ENCODE results near the gene CHURC1. TPM values are rescaled to one million over a fixed set of nuclear protein-coding genes. Genes with fewer than 3 reads are reported as not detected.

Gene CHURC1
- total RNA-seq, 1 donor from 2014 or later = 44.2 TPM

GRCh38 chr14:64937821-64938193, 23.6 kb downstream of the CHURC1 start:
- DNase-seq (ENCODE audit: extremely low read depth, low read depth, low spot score) = no peak

DNA sequence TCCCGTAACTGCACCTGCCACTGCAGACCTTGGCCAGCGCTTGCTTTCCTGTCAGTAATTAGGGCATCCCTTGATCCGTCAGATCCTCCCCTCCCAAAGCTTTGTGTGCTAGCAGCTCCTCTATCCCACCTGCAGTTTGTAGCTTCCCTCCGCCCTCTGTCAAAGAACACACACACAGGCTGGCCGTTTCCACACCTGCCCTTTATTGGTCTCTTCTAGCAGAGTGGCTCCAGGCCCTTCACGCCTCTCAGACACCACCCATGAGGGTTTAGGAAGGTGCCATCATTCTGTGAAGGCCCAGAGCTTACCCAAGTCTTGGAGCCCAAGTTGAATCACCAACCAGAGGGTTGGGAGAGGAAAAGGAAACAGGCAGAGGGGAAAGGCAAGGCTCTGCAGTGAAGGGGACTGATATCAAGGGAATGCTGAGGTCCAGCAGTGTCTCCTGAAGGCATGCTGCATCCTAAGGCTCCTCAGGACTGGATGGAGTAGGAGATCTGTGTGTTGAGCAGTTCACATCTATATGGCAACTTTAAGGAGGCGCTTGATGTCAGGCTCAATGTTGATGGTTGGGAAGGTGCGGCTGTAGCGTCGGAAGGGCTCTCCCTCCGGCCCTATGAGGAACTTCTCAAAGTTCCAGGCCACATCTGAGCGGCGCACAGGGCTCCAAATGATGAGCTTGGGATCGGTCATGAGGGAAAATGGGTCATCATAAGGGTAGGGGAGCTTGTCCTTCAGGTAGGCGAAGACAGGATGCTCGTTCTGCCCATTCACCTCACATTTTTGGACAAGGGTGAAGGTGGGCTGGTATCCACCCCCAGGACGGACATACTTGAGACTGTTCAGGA, 24.9 kb downstream of the CHURC1 start:
- DNase-seq (ENCODE audit: extremely low read depth, low read depth, low spot score) = no peak

GRCh38 chr14:64939817-64940190, 25.5 kb downstream of the CHURC1 start:
- no peak for DNase-seq (ENCODE audit: extremely low read depth, low read depth, low spot score)

DNA sequence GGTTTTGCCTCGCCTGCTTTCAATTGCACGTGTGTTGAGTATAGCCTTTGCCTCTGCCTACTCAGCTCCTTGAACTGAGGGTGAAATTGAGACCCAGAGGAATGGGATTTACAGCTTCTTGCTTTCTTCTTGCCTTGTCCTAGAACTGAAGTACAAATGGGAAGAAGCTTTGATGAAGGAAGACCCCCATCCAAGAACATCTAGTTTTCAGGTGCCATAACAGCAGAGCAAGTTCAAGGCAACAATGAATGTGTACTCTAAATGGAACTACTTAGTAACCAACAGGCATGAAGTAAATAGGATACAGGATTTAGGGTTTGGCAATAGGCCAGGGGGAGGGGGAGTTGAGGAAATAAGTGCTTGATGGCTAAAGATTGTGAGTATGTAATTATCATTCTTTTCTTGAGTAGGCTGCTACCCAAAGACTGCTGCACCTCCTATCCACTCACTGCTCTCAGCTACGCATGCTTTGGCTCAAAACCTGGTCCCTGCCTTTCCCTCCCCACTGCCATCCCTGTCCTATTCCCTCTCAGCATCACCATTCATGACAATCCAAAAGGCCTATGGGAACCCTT, 26.2 kb downstream of the CHURC1 start:
- DNase-seq (ENCODE audit: extremely low read depth, low read depth, low spot score) = no peak

- no peak for DNase-seq (ENCODE audit: extremely low read depth, low read depth, low spot score)
These were observed 28.4 kb downstream of the CHURC1 start, which contains the start of gene GPX2 for GRCh38 chr14:64942531-64943111. TSS of gene GPX2 (minus strand) at chr14:64942745. CDS start at chr14:64942726, 19 bp downstream.

GRCh38 chr14:64943556-64943955, 29.3 kb downstream of the CHURC1 start:
- no peak for DNase-seq (ENCODE audit: extremely low read depth, low read depth, low spot score)

DNA sequence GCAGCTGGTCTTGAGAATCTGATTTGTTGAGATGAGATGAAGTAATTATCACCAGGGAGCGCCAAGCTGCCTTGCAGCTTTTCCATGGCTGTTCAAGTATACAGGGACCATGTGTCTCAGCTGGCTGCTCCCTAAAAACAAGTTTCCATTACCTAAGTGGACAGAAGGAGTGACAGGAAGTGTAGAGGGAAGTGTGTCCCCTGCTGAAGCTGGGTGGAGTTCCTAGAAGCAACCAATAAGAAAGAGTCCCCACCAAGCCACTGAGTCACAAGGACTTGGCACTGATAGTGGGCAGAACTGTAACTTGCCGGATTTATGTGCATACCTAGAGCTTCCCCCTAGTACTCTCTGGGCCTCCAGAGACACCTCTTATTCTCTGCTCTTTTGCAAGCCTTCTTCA, 29.8 kb downstream of the CHURC1 start:
- no peak for DNase-seq (ENCODE audit: extremely low read depth, low read depth, low spot score)

DNA sequence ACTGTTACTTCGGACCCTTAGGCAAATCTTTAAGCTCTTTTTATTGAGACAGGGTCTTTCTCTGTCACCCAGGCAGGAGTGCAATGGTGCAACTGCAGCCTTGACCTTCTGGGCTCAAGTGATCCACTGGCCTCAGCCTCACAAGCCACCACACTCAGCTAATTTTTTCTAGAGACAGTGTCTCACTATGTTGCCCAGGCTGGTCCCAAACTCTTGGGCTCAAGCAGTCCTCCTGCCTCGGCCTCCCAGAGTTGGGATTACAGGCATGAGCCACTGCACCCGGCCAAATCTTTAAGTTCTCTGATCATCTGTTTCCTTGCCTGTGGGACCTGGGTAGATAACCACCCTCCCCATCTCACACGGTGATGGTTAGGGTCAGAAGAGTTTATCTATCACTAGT, 30.6 kb downstream of the CHURC1 start:
- DNase-seq (ENCODE audit: extremely low read depth, low read depth, low spot score) = no peak

DNA sequence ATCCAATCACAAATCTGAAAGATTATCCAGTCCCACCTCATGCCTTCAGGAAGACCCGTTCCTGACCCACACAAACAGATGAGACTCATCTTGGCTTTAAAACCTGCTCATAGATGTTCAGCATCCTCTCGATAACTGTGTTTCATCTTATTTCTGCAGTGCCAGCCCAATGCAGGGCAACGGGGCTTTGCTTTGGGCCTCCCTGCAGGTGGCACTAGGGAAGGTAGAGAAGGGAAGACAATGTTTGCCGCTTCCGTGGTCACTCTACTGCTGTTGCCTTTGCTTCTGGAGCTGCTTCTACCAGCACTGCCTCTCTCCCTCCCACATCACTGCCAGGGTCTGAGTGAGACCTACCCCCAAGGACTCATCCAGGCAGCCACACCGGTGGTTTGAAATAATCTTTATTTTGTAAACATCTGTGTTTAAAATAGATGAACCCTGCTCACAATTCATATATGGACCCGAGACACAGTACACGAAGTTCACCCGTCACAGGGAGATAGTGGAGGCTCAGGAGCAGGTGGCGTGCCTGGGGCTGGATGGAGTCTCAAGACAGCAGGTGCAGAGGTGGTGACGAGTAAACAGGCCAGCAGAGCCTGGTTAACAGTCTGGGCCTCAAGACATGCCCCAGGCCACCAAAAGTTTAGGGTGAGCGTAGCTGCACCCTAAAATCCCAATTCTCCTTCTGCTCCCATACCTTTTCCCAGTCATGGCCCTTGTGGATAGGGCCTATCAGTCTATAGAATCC, 31.4 kb downstream of the CHURC1 start:
- no peak for DNase-seq (ENCODE audit: extremely low read depth, low read depth, low spot score)

- DNase-seq (ENCODE audit: extremely low read depth, low read depth, low spot score) = no peak
These were observed 32.2 kb downstream of the CHURC1 start for GRCh38 chr14:64946310-64947045.

DNA sequence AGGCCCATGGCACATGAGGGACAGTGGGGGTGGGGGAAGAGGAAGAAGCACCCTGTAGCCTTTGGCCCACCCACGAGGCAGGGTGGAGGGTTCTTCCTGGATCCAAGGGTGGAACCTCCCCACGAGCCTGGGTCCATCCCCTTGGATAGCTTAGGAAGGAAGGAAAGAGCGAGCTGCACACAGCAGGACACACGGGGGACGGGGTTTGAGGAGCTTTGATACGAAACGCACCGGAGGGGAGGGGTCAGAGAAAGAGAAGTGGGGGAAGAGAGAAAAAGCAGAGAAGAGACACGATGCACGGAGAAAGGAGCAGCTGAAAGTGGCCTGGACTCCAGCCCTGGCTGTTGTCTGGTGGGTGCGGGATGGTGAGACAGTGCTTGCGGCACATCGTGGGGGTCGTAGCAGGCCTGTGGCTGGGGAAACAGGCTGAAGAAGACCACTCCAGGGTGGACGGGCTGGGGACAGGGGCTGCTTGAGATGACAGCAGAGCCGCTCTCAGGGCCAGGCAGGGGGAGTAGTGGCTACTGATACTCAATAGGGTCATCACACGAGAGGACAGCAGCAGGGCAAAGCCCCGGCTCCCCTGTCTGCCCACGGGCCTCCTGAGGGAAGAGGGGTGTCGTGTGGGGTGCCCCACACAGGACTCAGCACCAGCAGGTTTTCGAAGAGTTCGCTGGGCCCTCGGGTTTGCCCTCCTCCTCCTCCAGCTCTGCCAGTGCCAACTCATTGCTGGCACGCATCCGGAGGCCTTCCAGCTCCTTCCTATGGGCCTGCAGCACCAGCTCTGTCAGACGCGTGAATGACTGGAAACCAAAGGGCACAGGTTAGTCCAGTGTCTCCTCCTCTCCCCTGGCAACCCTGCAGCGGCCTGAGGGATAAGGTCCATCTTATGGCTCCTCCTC, 33.7 kb downstream of the CHURC1 start:
- DNase-seq (ENCODE audit: extremely low read depth, low read depth, low spot score) = no peak

DNA sequence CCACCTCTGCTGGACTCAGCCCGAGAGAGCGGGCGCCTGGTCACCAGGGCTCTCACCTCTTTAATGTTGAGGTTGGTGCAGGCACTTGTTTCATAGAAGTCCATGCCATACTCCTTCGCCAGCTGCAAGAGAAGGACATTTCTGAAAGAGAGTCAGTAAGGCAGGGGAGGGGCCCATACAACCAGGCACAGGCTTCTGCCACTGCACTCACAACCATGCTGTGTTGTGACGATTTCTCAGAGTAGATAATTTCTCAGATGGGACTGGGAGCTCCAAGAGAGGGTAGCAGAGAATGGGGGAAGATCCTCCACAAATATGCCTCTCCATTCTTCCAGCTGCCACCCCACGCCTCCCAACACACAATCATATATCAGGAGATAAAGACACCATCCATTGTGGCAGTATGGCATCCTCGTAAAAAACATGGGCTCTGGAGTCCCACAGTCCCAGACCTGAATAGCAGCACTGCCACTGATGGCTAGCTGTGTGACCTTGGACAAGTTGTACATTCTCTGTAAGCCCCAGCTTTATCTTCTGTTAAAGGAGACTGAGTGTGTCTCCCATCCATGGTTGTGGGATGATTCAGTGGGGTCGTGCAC, 34.5 kb downstream of the CHURC1 start:
- DNase-seq (ENCODE audit: extremely low read depth, low read depth, low spot score) = no peak

DNA sequence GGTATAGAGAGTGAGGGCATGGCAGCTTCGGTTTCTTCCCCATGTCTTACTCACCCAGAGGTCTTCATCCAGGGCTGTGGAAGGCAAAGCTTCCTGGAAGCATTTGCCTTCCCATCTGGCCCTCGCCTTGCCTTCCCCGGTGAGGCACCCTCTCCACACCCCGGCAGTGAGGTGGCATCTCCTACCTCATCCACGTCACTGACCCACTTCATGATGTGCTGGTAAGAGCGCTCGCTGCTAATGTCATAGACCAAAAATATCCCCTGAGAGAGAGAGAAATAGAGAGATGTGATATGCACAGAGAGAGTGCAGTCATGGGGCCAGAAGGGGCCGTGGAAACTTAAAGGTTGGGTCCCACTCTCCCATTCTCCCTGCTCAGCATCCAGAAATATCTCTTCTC, 36.6 kb downstream of the CHURC1 start:
- DNase-seq (ENCODE audit: extremely low read depth, low read depth, low spot score) = no peak

DNA sequence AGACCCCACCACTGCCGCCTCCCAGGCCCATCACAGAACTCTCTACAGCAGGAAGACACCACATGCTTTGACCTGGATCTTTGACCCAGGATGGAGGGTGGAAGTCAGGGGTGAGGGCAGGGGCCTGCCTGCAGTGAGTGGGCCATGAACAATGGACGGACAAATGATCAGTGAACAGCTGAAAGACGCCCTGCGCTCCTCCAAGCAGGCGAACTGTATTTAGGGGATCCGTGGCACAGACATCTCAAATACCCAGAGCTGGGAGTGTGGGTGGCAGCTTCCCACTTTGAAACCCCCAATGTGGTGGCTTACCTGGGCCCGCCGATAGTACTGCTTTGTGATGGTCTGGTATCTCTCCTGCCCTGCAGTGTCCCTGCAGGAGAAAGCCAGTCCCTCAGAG, 37.0 kb downstream of the CHURC1 start:
- no peak for DNase-seq (ENCODE audit: extremely low read depth, low read depth, low spot score)

DNA sequence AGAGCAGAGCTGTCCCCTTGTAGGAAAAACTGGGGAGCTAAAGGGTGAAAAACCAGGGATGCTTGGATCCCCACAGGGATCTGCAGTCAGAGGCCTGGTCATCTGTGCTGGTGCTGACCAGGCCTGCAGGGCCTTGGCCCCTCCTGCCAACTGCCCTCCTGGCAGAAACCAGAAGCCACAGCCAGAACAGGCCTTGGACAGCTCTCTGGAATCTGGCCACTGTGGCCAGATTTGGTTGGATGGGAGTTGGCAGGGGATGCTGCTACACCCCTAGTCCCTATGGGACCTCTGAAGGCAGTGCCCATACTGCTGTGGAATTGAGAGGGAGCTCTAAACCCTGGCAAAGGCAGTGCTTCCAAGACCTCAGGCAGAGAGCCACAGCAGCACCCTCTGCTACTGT, 37.5 kb downstream of the CHURC1 start:
- DNase-seq (ENCODE audit: extremely low read depth, low read depth, low spot score) = no peak

- DNase-seq (ENCODE audit: extremely low read depth, low read depth, low spot score) = no peak
These were observed 38.5 kb downstream of the CHURC1 start for GRCh38 chr14:64952598-64953309.

- DNase-seq (ENCODE audit: extremely low read depth, low read depth, low spot score) = no peak
These were observed 39.0 kb downstream of the CHURC1 start for GRCh38 chr14:64953310-64953654.

GRCh38 chr14:64953661-64954060, 39.4 kb downstream of the CHURC1 start:
- no peak for DNase-seq (ENCODE audit: extremely low read depth, low read depth, low spot score)

Data from glomerular endothelial cell (primary cell).